CD4-positive, alpha-beta T cell treated with Interleukin-15 for 4 hours (primary cell): ENCODE data around the gene LRP3.
"Not testable (repeated sequence)": the region's sequence is repeated elsewhere in the genome, so short reads cannot be mapped to it uniquely, and the experiment has no call there.

Experiments used
- DNase-seq: peaks from one replicate; pipeline ENCODE4 v3.0.0-alpha.2; 2020; ENCODE audit warnings: low spot score

Gene LRP3

GRCh38 chr19:33176670-33177416, 17.3 kb upstream of the LRP3 start:
- peak; percentile 97 for DNase-seq

- DNase-seq = peak; percentile 83
Measured at GRCh38 chr19:33177417-33177979, 16.6 kb upstream of the LRP3 start.

- no peak for DNase-seq
Measured at GRCh38 chr19:33186431-33187182, 7.5 kb upstream of the LRP3 start.

- no peak for DNase-seq
Measured at GRCh38 chr19:33187183-33187540, 7.0 kb upstream of the LRP3 start.

GRCh38 chr19:33189453-33189852, 4.7 kb upstream of the LRP3 start:
- DNase-seq = no peak

- DNase-seq = not testable (repeated sequence)
Measured at GRCh38 chr19:33191092-33191491, 3.0 kb upstream of the LRP3 start.

- DNase-seq = no peak
Measured at GRCh38 chr19:33191501-33191900, 2.6 kb upstream of the LRP3 start.

- no peak for DNase-seq
Measured at GRCh38 chr19:33192010-33192409, 2.1 kb upstream of the LRP3 start.

GRCh38 chr19:33193269-33193864, 763 bp upstream of the LRP3 start:
- no peak for DNase-seq

- no peak for DNase-seq
Measured at GRCh38 chr19:33194532-33194885, 379 bp downstream of the LRP3 start.

- no peak for DNase-seq
Measured at GRCh38 chr19:33194886-33195644, 935 bp downstream of the LRP3 start.

- no peak for DNase-seq
Measured at GRCh38 chr19:33195645-33196347, 1.7 kb downstream of the LRP3 start.

- no peak for DNase-seq
Measured at GRCh38 chr19:33196446-33197193, 2.5 kb downstream of the LRP3 start.

- DNase-seq = no peak
Measured at GRCh38 chr19:33197591-33198000, 3.5 kb downstream of the LRP3 start.

GRCh38 chr19:33198169-33198568, 4.0 kb downstream of the LRP3 start:
- no peak for DNase-seq

GRCh38 chr19:33199441-33200265, 5.5 kb downstream of the LRP3 start:
- no peak for DNase-seq

GRCh38 chr19:33201473-33201872, 7.3 kb downstream of the LRP3 start:
- DNase-seq = no peak

- DNase-seq = no peak
Measured at GRCh38 chr19:33201886-33202545, 7.9 kb downstream of the LRP3 start.
